ENCODE measurements around the gene LMX1B.
A peak's percentile ranks its signal among the peaks of the same experiment; 100 is the strongest.

Gene LMX1B

DNA sequence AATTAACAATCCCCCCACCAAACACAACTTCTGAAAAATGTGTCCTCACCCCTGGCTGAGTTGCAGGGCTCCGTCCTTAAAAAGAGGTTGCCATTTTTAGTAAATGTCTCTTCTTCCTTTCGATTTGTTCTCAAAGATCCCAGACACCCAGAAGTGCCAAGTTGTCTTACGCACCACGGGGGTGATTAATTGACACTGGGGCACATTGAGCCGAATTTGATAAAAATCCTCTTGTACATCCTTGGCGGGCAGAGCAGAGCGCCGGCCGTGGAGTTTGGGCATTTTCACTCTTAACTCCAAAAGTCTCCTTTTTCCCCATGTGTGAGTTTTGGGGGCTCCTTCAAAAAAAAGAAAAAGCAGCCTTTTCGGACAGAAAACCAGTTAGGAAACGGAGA is 4.5 kb downstream of the LMX1B start:
- peaks cover 9% of the 10 kb centered on the region for H3K4me1 ChIP-seq (ENCODE audit: control insufficient read depth, insufficient read depth, low read length)
- POLR2A ChIA-PET: interaction anchor here (1.0 kb wide), 1 partner anchor 60 kb away, joined by 4 read pairs; no protein-coding TSS in a partner anchor
- no peak overlapping the region for H3K4me3 ChIP-seq (ENCODE audit: low read depth, low read length)
- H3K36me3 ChIP-seq (ENCODE audit: control insufficient read depth in 2 of 2, insufficient read depth in 1 of 2, low read length in 2 of 2): peaks cover 0 to 15% of the 10 kb centered on the region in 2 experiments; a peak in 1 of 3 replicates
- H3K27ac ChIP-seq (ENCODE audit: extremely low read depth, low read depth, low read length): no peak overlapping the region
- H3K9me3 ChIP-seq (ENCODE audit: control insufficient read depth, insufficient read depth, low read depth, low read length): no peaks in the 10 kb centered on the region
- CTCF ChIA-PET: no interaction called here
- TF ChIP-seq ZNF530 (tag by site-specific recombination; IDR thresholded peaks at IDR 0.05; ENCODE audit: low read depth) (no peak), SALL2 (tag by site-specific recombination; IDR thresholded peaks at IDR 0.05; ENCODE audit: borderline replicate concordance) (no peak), TRIM28 (IDR thresholded peaks at IDR 0.05; ENCODE audit: borderline replicate concordance, low read length) (no peak), ZNF677 (tag by site-specific recombination; IDR thresholded peaks at IDR 0.05) (no peak), SP7 (tag by site-specific recombination; IDR thresholded peaks at IDR 0.05) (no peak), ZFP69B (tag by site-specific recombination; IDR thresholded peaks at IDR 0.05) (no peak), ZFHX2 (tag by site-specific recombination; conservative IDR thresholded peaks at IDR 0.05) (no peak), ZNF776 (tag by site-specific recombination; IDR thresholded peaks at IDR 0.05; ENCODE audit: borderline replicate concordance) (no peak), ZNF529 (tag by site-specific recombination; IDR thresholded peaks at IDR 0.05; ENCODE audit: insufficient replicate concordance) (no peak), ZNF585B (tag by site-specific recombination; IDR thresholded peaks at IDR 0.05) (no peak), IKZF3 (tag by site-specific recombination; IDR thresholded peaks at IDR 0.05) (no peak), KLF16 (tag by site-specific recombination; IDR thresholded peaks at IDR 0.05) (no peak)
- TF ChIP-seq, protein P1, sequence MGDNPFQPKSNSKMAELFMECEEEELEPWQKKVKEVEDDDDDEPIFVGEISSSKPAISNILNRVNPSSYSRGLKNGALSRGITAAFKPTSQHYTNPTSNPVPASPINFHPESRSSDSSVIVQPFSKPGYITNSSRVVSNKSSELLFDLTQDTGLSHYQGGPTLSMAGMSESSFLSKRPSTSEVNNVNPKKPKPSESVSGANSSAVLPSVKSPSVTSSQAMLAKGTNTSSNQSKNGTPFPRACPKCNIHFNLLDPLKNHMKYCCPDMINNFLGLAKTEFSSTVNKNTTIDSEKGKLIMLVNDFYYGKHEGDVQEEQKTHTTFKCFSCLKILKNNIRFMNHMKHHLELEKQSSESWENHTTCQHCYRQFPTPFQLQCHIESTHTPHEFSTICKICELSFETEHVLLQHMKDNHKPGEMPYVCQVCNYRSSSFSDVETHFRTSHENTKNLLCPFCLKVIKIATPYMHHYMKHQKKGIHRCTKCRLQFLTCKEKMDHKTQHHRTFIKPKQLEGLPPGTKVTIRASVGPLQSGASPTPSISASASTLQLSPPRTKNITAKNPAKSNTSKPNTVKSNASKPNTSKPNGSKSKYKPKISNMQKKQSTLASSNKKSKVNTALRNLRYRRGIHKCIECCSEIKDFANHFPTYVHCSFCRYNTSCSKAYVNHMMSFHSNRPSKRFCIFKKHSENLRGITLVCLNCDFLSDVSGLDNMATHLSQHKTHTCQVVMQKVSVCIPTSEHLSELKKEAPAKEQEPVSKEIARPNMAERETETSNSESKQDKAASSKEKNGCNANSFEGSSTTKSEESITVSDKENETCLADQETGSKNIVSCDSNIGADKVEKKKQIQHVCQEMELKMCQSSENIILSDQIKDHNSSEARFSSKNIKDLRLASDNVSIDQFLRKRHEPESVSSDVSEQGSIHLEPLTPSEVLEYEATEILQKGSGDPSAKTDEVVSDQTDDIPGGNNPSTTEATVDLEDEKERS (tag by site-specific recombination; IDR thresholded peaks at IDR 0.05): no peak
- TF ChIP-seq, protein P2, sequence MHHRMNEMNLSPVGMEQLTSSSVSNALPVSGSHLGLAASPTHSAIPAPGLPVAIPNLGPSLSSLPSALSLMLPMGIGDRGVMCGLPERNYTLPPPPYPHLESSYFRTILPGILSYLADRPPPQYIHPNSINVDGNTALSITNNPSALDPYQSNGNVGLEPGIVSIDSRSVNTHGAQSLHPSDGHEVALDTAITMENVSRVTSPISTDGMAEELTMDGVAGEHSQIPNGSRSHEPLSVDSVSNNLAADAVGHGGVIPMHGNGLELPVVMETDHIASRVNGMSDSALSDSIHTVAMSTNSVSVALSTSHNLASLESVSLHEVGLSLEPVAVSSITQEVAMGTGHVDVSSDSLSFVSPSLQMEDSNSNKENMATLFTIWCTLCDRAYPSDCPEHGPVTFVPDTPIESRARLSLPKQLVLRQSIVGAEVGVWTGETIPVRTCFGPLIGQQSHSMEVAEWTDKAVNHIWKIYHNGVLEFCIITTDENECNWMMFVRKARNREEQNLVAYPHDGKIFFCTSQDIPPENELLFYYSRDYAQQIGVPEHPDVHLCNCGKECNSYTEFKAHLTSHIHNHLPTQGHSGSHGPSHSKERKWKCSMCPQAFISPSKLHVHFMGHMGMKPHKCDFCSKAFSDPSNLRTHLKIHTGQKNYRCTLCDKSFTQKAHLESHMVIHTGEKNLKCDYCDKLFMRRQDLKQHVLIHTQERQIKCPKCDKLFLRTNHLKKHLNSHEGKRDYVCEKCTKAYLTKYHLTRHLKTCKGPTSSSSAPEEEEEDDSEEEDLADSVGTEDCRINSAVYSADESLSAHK (tag by site-specific recombination; IDR thresholded peaks at IDR 0.05): no peak
- TF ChIP-seq, protein P3, sequence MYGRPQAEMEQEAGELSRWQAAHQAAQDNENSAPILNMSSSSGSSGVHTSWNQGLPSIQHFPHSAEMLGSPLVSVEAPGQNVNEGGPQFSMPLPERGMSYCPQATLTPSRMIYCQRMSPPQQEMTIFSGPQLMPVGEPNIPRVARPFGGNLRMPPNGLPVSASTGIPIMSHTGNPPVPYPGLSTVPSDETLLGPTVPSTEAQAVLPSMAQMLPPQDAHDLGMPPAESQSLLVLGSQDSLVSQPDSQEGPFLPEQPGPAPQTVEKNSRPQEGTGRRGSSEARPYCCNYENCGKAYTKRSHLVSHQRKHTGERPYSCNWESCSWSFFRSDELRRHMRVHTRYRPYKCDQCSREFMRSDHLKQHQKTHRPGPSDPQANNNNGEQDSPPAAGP (tag by site-specific recombination; IDR thresholded peaks at IDR 0.05): no peak

DNA sequence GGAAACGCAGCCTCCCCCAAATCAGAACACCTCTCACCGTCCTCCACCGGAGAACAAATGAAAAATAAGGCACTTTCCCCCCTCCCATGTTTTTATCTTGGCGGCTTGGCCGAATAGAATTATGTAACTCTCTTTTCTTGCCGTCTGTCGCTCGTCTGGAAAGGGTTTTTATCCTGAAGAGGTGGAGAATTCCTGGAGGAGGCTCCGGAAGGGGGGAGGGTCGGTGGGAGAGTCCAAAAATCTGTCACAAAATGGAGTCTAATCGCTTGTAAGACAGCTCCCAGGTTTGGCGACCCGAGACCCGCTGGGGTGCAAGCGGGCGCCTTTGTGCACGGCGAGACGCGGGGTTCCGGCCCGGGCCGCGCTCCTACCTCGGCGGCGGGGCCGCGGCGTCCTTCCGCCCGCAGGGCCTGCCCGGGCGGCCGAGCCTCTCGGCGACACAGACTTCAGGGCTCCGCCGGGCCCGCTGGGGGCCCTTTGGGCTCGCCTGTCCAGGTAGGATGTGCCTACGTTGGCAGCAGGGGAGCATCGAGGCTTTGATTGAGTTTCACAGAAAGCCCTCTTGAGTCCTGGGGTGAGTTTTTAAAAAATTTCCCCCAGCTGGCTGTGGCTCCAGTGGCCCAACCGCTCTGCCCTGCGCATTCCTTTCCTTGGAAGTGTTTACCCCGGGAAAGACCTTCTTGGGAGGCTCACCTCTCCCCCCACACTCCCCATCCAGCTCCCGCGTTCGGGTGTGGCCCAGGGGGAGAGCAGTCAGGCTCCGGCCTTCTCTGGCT is 5.0 kb downstream of the LMX1B start:
- TF ChIP-seq WT1 (tag by site-specific recombination; IDR thresholded peaks at IDR 0.05): 0 out of 2 replicates have a peak, but pooled peaks have one; percentile 23
- TF ChIP-seq, protein P4, sequence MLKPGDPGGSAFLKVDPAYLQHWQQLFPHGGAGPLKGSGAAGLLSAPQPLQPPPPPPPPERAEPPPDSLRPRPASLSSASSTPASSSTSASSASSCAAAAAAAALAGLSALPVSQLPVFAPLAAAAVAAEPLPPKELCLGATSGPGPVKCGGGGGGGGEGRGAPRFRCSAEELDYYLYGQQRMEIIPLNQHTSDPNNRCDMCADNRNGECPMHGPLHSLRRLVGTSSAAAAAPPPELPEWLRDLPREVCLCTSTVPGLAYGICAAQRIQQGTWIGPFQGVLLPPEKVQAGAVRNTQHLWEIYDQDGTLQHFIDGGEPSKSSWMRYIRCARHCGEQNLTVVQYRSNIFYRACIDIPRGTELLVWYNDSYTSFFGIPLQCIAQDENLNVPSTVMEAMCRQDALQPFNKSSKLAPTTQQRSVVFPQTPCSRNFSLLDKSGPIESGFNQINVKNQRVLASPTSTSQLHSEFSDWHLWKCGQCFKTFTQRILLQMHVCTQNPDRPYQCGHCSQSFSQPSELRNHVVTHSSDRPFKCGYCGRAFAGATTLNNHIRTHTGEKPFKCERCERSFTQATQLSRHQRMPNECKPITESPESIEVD (tag by site-specific recombination; IDR thresholded peaks at IDR 0.05): no peak
- CTCF ChIA-PET: interaction anchor here (0.7 kb wide), 1 partner anchor 83 kb away, joined by 3 read pairs; no protein-coding TSS in a partner anchor
- POLR2A ChIA-PET: interaction anchor here (0.6 kb wide), 1 partner anchor 295 kb away, joined by 9 read pairs; no protein-coding TSS in a partner anchor
- Histone ChIP-seq H3K27ac (ENCODE audit: extremely low read depth, low read depth, low read length) (no peak overlapping the region), H3K4me3 (ENCODE audit: low read depth, low read length) (no peak overlapping the region), H3K36me3 (ENCODE audit: control insufficient read depth in 2 of 2, insufficient read depth in 1 of 2, low read length in 2 of 2) (peaks cover 0 to 15% of the 10 kb centered on the region in 2 experiments; a peak in 1 of 3 replicates), H3K4me1 (ENCODE audit: control insufficient read depth, insufficient read depth, low read length) (peaks cover 9% of the 10 kb centered on the region), H3K9me3 (ENCODE audit: control insufficient read depth, insufficient read depth, low read depth, low read length) (no peaks in the 10 kb centered on the region)

All from HEK293 (cell line).